ENCODE measurements around the gene NCOA6. TPM values are rescaled to one million over a fixed set of nuclear protein-coding genes. Genes with fewer than 3 reads are reported as not detected.
A peak's percentile ranks its signal among the peaks of the same experiment; 100 is the strongest.
"Not testable (repeated sequence)": the region's sequence is repeated elsewhere in the genome, so short reads cannot be mapped to it uniquely, and the experiment has no call there.

Gene NCOA6
- total and polyA plus RNA-seq, 2 of the 4 experiments (the other 2 are of a cell fraction), result 3.6 to 13.1 TPM

- H3K4me3 ChIP-seq (ENCODE audit: insufficient read depth, low read depth, low read length); DNase-seq; intact Hi-C loops (cut with micrococcal nuclease); POLR2A ChIA-PET (ENCODE audit: unreplicated experiment); H3K9me3 ChIP-seq (ENCODE audit: control insufficient read depth, insufficient read depth, low read length); H2BK20ac ChIP-seq (ENCODE audit: low read depth, low read length); H3K56ac ChIP-seq (ENCODE audit: extremely low read depth, insufficient read depth, low read length); dilution Hi-C loops (cut with HindIII; ENCODE audit: low sequenced_read_pairs, unreplicated experiment); H2BK120ac ChIP-seq (ENCODE audit: low read depth, low read length); H3K4ac ChIP-seq (ENCODE audit: low read depth, low read length); H2BK15ac ChIP-seq (ENCODE audit: low read depth, low read length); H3K4me2 ChIP-seq (ENCODE audit: low read depth, low read length); H3K27me3 ChIP-seq (ENCODE audit: control insufficient read depth, insufficient read depth, low read length); H3K18ac ChIP-seq (ENCODE audit: low read depth, low read length); H3K23ac ChIP-seq (ENCODE audit: low read depth, low read length); H3K9ac ChIP-seq (ENCODE audit: low read depth, low read length); H2AFZ ChIP-seq (replicated peaks; ENCODE audit: low read length, poor library complexity); BruUV-seq (replicated peaks); H4K5ac ChIP-seq (ENCODE audit: low read depth, low read length); ATAC-seq (ENCODE audit: low read depth); H2AK9ac ChIP-seq (replicated peaks; ENCODE audit: low read depth, low read length, poor library complexity); H4K91ac ChIP-seq (ENCODE audit: insufficient read depth, low read depth, low read length): not testable (repeated sequence)
- in situ Hi-C loops (cut with MboI; ENCODE audit: low sequenced_read_pairs), result loop anchor here (10.0 kb wide), 1 partner anchor 409 kb away; the partner anchor contains the start of gene AHCY
- peak overlapping the region; percentile 57; the same call in 1 of the 2 replicates for H3K14ac ChIP-seq (replicated peaks; ENCODE audit: low read depth, low read length)
- peaks cover 28% of the 10 kb centered on the region for H3K36me3 ChIP-seq (ENCODE audit: control insufficient read depth, insufficient read depth, low read length)
- H2BK5ac ChIP-seq (ENCODE audit: low read depth, low read length, poor library complexity, severe bottlenecking), result peak overlapping the region; percentile 3
- H3K4me1 ChIP-seq (ENCODE audit: control insufficient read depth, insufficient read depth, low read length), result peaks cover 18% of the 10 kb centered on the region
- H2AK5ac ChIP-seq (ENCODE audit: low read depth, low read length), result peak overlapping the region; percentile 3; the same call in 1 of the 2 replicates
- CTCF ChIA-PET, result interaction anchor here (0.5 to 1.4 kb wide), 4 partner anchors 8 to 125 kb away, joined by 3 to 10 read pairs (median 6); no protein-coding TSS in a partner anchor
- peaks cover 33% of the 10 kb centered on the region for H3K9me1 ChIP-seq (ENCODE audit: insufficient read depth, low read length)
- peak overlapping the region; percentile 3; the same call in 1 of the 2 replicates for H3K27ac ChIP-seq (ENCODE audit: insufficient read depth, low read length)
- H4K8ac ChIP-seq (ENCODE audit: low read depth in 2 of 2, low read length in 2 of 2), result peak overlapping the region in 1 of 2 experiments; percentile 25; a peak in 1 of 4 replicates
- peaks cover 0 to 51% of the 10 kb centered on the region in 2 experiments; a peak in 2 of 4 replicates for H3K79me1 ChIP-seq (ENCODE audit: low read depth in 1 of 2, low read length in 2 of 2)
- whole genome bisulfite sequencing, 2 experiments (ENCODE audit: extremely low coverage in 2 of 2, insufficient read length in 1 of 2), result 93% methylated on average over 2 of the region's 10 CpGs; no CpG with 5 or more reads in 1 of the 2 experiments
- peaks cover 24% of the 10 kb centered on the region; the same call in 1 of the 2 replicates for H4K20me1 ChIP-seq (ENCODE audit: insufficient read depth, low read length)
These were observed 111.4 kb downstream of the NCOA6 start for GRCh38 chr20:34713944-34714515.
